Dermis blood vessel endothelial cell (primary cell): ENCODE results near the gene ZFP92. TPM values are rescaled to one million over a fixed set of nuclear protein-coding genes. Genes with fewer than 3 reads are reported as not detected.
"Not testable (repeated sequence)": the region's sequence is repeated elsewhere in the genome, so short reads cannot be mapped to it uniquely, and the experiment has no call there.

Experiments
- DNase-seq: peaks from one replicate; pipeline ENCODE4 v3.0.0; 2010
- total RNA-seq: library from RNA; depleted of rRNA; stranded (reverse); fragments of >200 nt; gene quantifications from 2 replicates; pipeline ENCODE4 v1.2.3, GENCODE V29; 2014

The ZFP92 gene
- total RNA-seq, 1 donor from 2014 or later, result 0.51 TPM

DNA sequence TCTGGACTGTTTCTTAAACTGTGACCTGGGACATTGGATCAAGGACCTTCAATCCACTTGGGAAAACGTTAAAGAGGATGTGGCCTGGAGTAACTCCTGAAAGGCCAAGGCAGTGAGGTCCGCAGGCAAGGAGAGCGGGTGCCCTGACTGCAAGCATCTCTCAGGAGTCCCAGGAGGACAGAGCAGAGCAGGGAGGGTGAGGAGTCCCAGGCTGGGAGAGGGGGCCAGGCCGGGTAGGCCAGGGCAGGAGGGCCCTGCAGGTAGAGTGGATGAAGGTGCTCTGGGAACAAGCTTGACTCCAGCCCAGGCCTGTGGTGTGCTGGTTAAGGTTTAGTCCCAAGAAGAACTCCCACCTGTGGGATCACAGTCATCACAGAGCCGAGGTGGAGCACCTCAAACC lies 23.9 kb upstream of the ZFP92 start:
- DNase-seq, result no peak

DNA sequence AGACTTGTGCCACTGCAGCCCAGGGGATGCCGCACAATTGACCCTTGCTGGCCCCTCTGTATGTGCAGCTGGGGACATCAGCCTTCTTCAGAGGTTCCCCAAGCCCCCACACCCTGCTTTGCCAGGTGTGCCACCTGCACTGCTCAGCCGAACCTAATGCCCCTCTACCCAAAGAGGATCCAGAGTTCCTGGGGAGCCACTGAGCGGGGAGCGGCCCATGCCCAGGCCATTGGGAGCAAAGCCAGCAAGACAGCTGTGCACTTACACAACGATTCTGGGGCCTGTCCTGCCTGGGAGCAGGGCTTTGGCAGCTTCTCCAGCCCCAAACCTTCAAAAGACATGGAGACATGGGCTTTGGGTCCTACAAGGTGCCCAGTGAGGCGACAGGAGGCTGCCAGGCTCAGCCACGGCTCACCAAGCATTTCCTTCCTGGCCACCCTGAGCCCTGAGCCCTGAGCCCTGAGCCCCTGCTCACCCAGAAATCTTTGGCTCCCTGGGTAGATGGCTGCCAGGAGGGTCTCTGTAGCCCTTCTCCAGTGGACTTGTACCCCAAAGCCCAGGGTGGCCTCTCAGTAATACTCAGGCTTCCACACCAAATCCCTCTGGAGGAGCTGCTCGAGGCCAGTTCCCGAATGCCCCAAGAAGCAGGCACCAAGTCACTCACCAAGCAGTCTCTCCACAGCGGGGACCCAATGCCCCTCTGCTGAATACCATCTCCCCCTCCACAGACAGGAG lies 23.1 kb upstream of the ZFP92 start:
- DNase-seq, result no peak

DNA sequence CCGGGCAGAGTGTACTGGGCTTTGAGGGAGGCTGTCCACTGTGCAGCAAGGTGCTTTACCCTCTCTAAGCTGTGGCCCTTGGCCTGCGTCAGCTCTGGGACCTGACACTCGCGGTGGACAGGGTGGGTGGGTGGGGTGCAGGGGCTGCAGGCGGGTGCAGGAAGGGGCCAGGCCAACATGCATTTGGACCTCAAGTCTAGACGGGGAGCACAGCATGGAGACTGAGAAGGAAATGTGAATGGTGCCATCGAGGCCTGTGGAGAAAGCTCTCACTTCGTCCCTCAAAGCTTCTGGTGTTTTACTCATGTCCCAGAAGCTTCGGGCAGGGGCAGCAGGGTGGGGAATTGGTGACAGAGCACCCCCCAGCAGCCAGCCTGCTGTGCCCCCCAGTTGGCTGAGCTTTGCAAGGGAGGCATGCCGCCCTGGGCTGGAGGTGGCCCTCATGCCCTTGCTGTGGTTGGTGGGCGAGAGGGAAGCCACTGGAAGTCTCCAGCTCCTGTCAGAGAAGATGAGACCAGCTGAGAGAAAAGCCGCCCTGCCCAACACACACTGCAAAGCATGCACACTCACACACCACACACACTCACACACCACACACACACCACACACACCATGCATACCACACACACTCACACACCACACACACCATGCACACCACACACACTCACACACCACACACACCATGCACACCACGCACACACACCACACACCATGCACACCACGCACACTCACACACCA lies 22.4 kb upstream of the ZFP92 start:
- no peak for DNase-seq

DNA sequence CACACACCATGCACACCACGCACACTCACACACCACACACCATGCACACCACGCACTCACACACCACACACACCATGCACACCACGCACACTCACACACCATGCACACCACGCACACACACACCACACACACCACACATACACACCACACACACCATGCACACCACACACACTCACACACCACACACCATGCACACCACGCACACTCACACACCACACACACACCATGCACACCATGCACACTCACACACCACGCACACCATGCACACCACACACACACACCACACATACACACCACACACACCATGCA lies 21.9 kb upstream of the ZFP92 start:
- not testable (repeated sequence) for DNase-seq

- DNase-seq, result no peak
Measured at GRCh38 chrX:153392642-153393321, 18.5 kb upstream of the ZFP92 start.

DNA sequence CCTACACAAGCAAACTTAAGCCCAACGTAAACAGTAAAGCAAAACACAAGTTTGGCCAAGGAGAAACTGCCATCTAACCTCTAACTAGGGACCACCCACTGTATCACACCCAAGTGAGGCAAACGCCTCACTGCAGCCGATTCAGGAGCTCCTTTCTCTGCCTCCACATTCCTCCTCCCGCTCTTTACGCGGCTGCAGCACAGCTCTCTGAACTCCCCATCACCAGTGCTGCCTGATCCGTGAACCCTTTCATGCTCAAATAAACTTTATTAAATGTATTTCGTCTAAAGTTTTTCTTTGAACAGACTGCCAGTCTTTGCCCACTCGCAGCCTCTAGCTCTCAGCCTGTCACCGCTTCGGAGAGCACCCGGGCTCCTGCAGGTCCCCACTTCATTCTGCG lies 16.7 kb upstream of the ZFP92 start:
- DNase-seq, result no peak

- DNase-seq, result no peak
Measured at GRCh38 chrX:153395613-153396319, 15.5 kb upstream of the ZFP92 start.

- DNase-seq, result no peak
Measured at GRCh38 chrX:153396320-153397195, 14.7 kb upstream of the ZFP92 start.

GRCh38 chrX:153397256-153397960 lies 13.9 kb upstream of the ZFP92 start:
- no peak for DNase-seq

DNA sequence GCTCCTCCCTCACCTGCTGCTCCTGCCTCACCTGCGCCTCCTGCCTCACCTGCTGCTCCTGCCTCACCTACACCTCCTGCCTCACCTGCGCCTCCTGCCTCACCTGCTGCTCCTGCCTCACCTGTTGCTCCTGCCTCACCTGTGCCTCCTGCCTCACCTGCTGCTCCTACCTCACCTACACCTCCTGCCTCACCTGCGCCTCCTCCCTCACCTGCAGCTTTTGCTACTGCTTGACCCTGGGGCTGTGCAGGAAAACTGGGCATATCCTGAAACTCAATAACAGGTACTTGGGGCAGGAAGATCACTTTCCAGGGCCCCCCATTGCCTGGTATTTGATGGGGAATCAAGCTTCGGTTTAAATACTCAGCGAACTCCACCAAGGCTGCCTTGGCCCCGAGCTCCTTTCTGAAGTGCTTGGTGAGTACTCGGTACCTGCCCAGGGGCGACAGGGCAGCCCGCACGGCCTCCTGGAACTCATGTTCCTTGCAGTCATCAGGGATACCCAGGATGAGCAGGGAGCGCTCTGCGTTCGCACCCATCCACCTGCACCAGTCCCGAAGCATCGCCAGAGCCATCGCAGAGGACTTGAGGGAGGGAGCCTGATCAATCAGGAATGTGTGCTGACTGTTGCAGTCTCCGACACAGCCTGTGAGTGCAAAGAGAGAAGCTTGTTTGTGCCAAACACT lies 12.9 kb upstream of the ZFP92 start:
- no peak for DNase-seq

DNA sequence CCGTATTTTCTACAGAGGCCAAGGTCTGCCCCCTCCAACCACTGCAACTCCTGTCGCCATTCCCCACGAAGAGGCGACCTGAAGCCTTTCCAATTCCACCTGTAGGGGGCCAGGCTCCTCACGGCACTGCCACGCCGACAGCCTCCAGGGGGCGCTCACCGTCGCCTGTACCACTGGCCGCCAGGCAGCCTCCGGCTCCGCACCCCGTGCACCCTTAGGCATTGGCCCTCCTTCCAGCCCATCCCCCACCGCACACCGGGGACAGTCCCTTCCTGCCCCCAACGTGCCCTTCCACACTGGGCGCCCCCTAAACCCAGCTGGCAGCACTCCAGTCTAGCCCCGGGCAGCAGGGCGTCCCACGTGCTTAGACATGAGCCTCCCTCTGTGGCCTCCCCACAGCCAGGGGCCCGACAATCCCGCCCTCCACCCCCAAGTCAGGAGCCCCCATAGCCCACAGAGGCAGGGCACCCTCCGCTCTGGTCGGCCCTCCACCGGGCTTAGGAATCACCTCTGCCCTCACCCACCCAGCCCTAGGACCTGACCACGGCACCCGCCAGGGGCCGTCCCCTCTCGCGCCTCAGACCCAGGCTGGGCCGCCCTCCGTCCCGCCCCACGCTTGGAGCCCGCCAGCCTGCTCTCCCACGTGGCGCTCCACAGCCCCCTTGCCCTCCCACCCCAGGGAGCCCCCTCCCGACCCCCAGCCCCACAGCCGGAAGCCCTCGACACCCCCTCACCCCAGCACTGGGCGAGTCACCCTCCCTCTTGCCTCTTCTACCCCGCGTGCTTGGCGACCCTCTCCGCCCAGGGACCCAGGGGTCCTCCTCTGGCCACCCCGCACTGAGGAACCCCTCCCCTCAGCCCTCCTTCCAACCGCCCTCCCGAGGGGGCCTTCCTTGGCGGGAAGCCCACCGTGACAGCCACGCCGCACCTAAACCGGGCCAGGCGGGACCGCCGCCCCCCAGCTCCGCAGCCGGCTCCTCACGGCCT lies 10.8 kb upstream of the ZFP92 start:
- DNase-seq, result peak; percentile 47

DNA sequence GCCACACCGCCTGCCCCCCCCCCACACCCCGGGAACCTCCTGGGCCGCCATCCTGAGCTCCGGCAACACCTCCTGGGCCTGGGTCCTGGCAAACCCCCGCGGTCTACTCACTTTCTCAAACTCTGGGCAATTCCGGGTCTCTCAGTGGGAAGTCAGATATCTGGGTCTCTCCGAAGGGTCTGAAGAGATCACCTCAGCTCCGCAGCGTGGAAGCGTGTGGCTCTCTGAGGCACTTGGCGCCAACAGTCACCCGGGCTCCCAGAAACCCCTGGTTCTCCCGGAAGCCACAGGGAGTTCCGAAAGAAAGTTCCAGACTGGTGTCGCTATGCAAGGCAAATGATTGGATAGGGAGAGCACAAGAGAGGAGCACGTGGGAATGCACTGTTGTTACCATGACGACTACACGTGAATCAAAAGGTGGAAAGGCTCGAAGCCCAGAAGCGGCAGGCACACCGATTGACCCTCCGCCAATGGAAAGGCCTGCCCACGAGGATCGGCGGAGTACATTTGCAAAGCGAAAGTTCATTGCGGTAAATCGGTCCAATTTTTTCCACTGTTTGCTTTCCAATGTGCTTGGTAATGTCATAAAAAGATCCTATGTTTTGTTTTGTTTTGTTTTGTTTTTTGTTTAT lies 10.0 kb upstream of the ZFP92 start, which contains the start of gene PNMA6E:
PNMA6E (minus strand) TSS at position 218 of the 632 bp plus-strand sequence. CDS start 2,501 bp downstream, outside the sequence.
- no peak for DNase-seq

- DNase-seq, result not testable (repeated sequence)
Measured at GRCh38 chrX:153404333-153404732, 6.9 kb upstream of the ZFP92 start.

GRCh38 chrX:153405426-153405825 lies 5.8 kb upstream of the ZFP92 start:
- no peak for DNase-seq

DNA sequence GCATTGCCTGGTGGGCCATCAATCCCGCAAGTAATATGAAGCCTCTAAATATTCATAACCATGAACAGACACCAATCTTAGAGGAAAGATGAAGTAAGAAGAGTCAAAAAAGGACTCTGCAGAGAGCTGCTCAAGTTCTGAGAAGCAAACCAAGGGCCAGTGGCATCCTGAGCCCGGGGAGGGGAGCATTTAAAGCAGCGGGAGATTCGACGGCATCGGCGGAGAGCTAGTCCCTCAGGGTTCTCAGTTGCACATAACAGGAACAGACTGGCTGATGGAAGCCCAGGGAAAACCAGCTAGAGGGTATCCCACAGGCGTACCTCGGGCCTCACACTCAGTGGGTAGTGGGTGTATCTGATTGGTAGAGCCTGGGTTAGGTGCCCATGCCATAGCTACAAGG lies 5.3 kb upstream of the ZFP92 start:
- no peak for DNase-seq

GRCh38 chrX:153406903-153407302 lies 4.4 kb upstream of the ZFP92 start:
- DNase-seq, result no peak

GRCh38 chrX:153407736-153408135 lies 3.5 kb upstream of the ZFP92 start:
- DNase-seq, result peak; percentile 19

GRCh38 chrX:153408221-153408721 lies 3.0 kb upstream of the ZFP92 start:
- DNase-seq, result no peak

DNA sequence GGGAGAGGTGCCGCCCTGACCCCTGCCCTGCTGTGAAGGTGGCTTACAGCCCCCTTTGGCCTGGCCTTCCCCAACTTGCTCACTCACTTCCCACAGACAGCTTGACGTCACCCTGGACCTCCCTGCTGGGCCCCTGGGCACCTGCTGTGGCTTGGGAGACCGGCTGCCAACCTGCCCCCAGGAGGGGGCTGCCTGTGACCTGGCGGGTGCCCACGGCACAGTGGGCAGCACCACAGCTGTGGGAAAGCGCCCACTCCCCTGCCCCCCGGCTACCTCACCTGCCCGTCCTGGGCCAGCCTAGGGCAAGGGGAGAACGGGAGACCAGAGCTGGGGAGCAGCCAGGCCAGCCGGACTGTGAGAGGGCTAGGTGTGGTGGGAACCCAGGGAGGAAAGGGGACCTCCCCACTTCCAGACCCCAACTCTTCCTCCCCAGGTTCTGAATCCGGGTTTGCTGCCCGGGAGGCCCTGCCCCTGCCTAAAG lies 2.4 kb upstream of the ZFP92 start:
- no peak for DNase-seq
